Astrocyte (in vitro differentiated cells and primary cell): ENCODE data around the gene VSX1. TPM values are rescaled to one million over a fixed set of nuclear protein-coding genes. Genes with fewer than 3 reads are reported as not detected.
A peak's percentile ranks its signal among the peaks of the same experiment; 100 is the strongest.

Source experiments
- DNase-seq: peaks from one replicate; pipeline ENCODE4 v3.0.0-alpha.2; 2010; ENCODE audit warnings: low read depth
- FAIRE-seq: peaks from 2 replicates; lab custom pipeline; 2011; peaks lifted over from hg19 to GRCh38; lab: Jason Lieb, UNC
- H2AFZ ChIP-seq: 2 replicates; pipeline ENCODE4 v1.6.0; 2012; ENCODE audit warnings: low read depth, low read length, inconsistent platforms
- H3K27ac ChIP-seq: 2 replicates; pipeline ENCODE4 v1.5.1; 2011; ENCODE audit warnings: low read depth, low read length, inconsistent platforms
- H3K27me3 ChIP-seq: 2 replicates; pipeline ENCODE4 v1.6.0; 2011; ENCODE audit warnings: low read length, inconsistent platforms; ENCODE audit not compliant: insufficient read depth
- H3K36me3 ChIP-seq: 2 replicates; pipeline ENCODE4 v1.5.1; 2011; ENCODE audit warnings: low read length, inconsistent platforms; ENCODE audit not compliant: insufficient read depth
- H3K4me1 ChIP-seq: 2 replicates; pipeline ENCODE4 v1.5.1; 2011; ENCODE audit warnings: low read length, inconsistent platforms; ENCODE audit not compliant: insufficient read depth
- H3K4me2 ChIP-seq: 2 replicates; pipeline ENCODE4 v1.6.0; 2012; ENCODE audit warnings: low read length, inconsistent platforms
- H3K4me3 ChIP-seq: 2 replicates; pipeline ENCODE4 v1.5.1; 2011; ENCODE audit warnings: low read depth, mild to moderate bottlenecking, low read length, inconsistent platforms; ENCODE audit not compliant: insufficient read depth
- H3K79me2 ChIP-seq: 2 replicates; pipeline ENCODE4 v1.6.0; 2012; ENCODE audit warnings: mild to moderate bottlenecking, low read length, inconsistent platforms; ENCODE audit not compliant: insufficient read depth
- H3K9ac ChIP-seq: 2 replicates; pipeline ENCODE4 v1.6.0; 2012; ENCODE audit warnings: mild to moderate bottlenecking, low read length, inconsistent platforms
- H3K9me3 ChIP-seq: 2 replicates; pipeline ENCODE4 v1.5.1; 2012; ENCODE audit warnings: low read depth, mild to moderate bottlenecking, low read length, inconsistent platforms; ENCODE audit not compliant: insufficient read depth
- H4K20me1 ChIP-seq: 2 replicates; pipeline ENCODE4 v1.6.0; 2012; ENCODE audit warnings: low read length, inconsistent platforms; ENCODE audit not compliant: insufficient read depth
- H3K27ac Mint-ChIP-seq: one replicate; pipeline ENCODE4 v1.8.0; 2021; ENCODE audit warnings: mild to moderate bottlenecking, mixed read lengths; ENCODE audit not compliant: unreplicated experiment
- H3K27me3 Mint-ChIP-seq: one replicate; pipeline ENCODE4 v1.8.0; 2021; ENCODE audit warnings: low read depth, mixed read lengths; ENCODE audit not compliant: unreplicated experiment
- H3K36me3 Mint-ChIP-seq: one replicate; pipeline ENCODE4 v1.8.0; 2021; ENCODE audit warnings: low read depth, mixed read lengths; ENCODE audit not compliant: unreplicated experiment
- H3K4me1 Mint-ChIP-seq: one replicate; pipeline ENCODE4 v1.8.0; 2021; ENCODE audit warnings: low read depth, mixed read lengths; ENCODE audit not compliant: unreplicated experiment
- H3K4me3 Mint-ChIP-seq: one replicate; pipeline ENCODE4 v1.8.0; 2021; ENCODE audit warnings: mild to moderate bottlenecking, moderate library complexity, mixed read lengths; ENCODE audit not compliant: unreplicated experiment
- H3K9me3 Mint-ChIP-seq: one replicate; pipeline ENCODE4 v1.8.0; 2021; ENCODE audit warnings: mild to moderate bottlenecking, mixed read lengths; ENCODE audit not compliant: unreplicated experiment
- CTCF ChIP-seq: IDR thresholded peaks from 2 replicates; pipeline ENCODE4 v1.5.1; 2011; ENCODE audit warnings: low read depth, mild to moderate bottlenecking, inconsistent platforms, low read length, moderate library complexity; ENCODE audit not compliant: insufficient read depth
- EZH2 ChIP-seq: IDR thresholded peaks from 2 replicates; pipeline ENCODE4 v1.6.1; 2012; ENCODE audit warnings: mild to moderate bottlenecking, low read length, inconsistent platforms; ENCODE audit not compliant: insufficient read depth
- total RNA-seq: library from RNA; stranded (reverse); gene quantifications from 2 replicates; pipeline ENCODE4 v1.2.1, GENCODE V29; 2021

The VSX1 gene
- total RNA-seq, 1 donor from 2014 or later = not detected

DNA sequence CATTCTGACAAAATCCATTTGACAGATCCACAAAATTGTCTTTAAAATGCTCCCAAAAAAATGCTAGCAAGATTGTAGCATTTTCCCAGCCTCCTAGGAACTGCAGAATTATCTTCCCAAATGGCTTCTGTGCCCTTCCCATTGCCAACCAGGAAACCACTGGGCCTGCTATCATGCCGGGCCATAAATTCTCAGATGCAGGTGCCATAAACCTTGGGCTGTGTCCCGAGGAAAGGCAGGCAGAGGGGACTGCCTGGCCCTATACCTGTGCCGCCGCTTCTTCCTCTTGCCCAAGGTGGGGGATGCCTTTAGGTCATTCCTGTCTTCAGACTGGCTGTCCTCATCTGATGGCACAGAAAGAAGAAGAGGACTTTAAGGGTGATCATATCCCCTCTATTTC is 2.8 kb downstream of the VSX1 start:
- Histone ChIP-seq H3K79me2 (no peaks in the 10 kb centered on the region), H3K4me1 (peaks cover 6% of the 10 kb centered on the region), H3K27ac (no peak overlapping the region), H3K9ac (no peak overlapping the region), H3K9me3 (no peaks in the 10 kb centered on the region), H2AFZ (no peak overlapping the region), H3K4me2 (no peak overlapping the region), H3K36me3 (no peaks in the 10 kb centered on the region), H3K4me3 (no peak overlapping the region), H3K27me3 (peaks cover 92% of the 10 kb centered on the region), H4K20me1 (no peaks in the 10 kb centered on the region)
- H3K27ac Mint-ChIP-seq = no peak overlapping the region
- peaks cover 76% of the 10 kb centered on the region for H3K27me3 Mint-ChIP-seq
- H3K4me3 Mint-ChIP-seq = no peak overlapping the region
- FAIRE-seq (no peak), DNase-seq (no peak)
- peaks cover 11% of the 10 kb centered on the region for H3K9me3 Mint-ChIP-seq
- peaks cover 6% of the 10 kb centered on the region for H3K4me1 Mint-ChIP-seq
- TF ChIP-seq CTCF (no peak), EZH2 (no peak)
- no peaks in the 10 kb centered on the region for H3K36me3 Mint-ChIP-seq

- peaks cover 6% of the 10 kb centered on the region for H3K4me1 Mint-ChIP-seq
- Histone ChIP-seq H3K27me3 (peaks cover 92% of the 10 kb centered on the region), H3K9me3 (no peaks in the 10 kb centered on the region), H3K4me1 (peaks cover 5% of the 10 kb centered on the region), H3K4me3 (no peak overlapping the region), H3K4me2 (no peak overlapping the region), H3K36me3 (no peaks in the 10 kb centered on the region), H2AFZ (no peak overlapping the region), H3K79me2 (no peaks in the 10 kb centered on the region), H4K20me1 (no peaks in the 10 kb centered on the region), H3K9ac (no peak overlapping the region), H3K27ac (no peak overlapping the region)
- FAIRE-seq (no peak), DNase-seq (no peak)
- H3K36me3 Mint-ChIP-seq = no peaks in the 10 kb centered on the region
- H3K9me3 Mint-ChIP-seq = peaks cover 9% of the 10 kb centered on the region
- no peak for TF ChIP-seq EZH2
- TF ChIP-seq CTCF = no peak
- H3K4me3 Mint-ChIP-seq = no peak overlapping the region
- peaks cover 72% of the 10 kb centered on the region for H3K27me3 Mint-ChIP-seq
- H3K27ac Mint-ChIP-seq = no peak overlapping the region
These were observed 3.3 kb downstream of the VSX1 start for GRCh38 chr20:25078662-25079061.

DNA sequence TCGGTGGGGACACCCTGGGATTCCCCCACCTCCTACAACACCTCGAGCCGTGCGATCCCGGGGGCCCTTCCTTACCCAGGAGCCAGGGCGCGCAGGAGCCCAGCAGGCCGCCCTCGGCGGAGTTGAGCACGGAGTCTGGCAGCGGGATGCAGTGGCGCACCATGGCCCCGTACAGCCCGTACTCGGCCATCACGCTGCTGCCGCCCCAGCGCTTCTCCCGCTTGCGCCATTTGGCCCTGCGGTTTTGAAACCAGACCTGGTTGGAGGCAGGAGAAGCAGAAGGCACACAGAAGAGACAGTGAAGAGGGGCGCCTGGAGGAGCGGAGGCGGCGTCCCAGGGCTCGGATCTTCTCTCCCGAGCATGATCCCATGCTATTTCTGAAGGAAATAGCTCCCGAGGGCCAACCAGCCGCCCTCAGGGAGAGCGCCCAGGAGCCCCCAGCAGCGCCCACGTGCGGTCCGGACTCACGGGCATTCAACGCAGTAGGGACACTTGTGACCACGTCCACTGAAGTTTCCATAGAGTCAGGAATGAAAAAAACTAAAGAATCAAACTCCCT is 4.3 kb downstream of the VSX1 start:
- H3K4me1 Mint-ChIP-seq = peaks cover 6% of the 10 kb centered on the region
- Histone ChIP-seq H3K4me3 (no peak overlapping the region), H3K27ac (no peak overlapping the region), H3K9ac (no peak overlapping the region), H3K4me1 (no peaks in the 10 kb centered on the region), H2AFZ (peak overlapping the region; percentile 21), H3K4me2 (peak overlapping the region; percentile 54), H3K27me3 (peaks cover 89% of the 10 kb centered on the region), H4K20me1 (no peaks in the 10 kb centered on the region), H3K36me3 (no peaks in the 10 kb centered on the region), H3K9me3 (no peaks in the 10 kb centered on the region), H3K79me2 (no peaks in the 10 kb centered on the region)
- no peak for FAIRE-seq
- DNase-seq = no peak
- H3K9me3 Mint-ChIP-seq = peaks cover 3% of the 10 kb centered on the region
- no peaks in the 10 kb centered on the region for H3K36me3 Mint-ChIP-seq
- no peak overlapping the region for H3K27ac Mint-ChIP-seq
- H3K27me3 Mint-ChIP-seq = peaks cover 71% of the 10 kb centered on the region
- H3K4me3 Mint-ChIP-seq = peak overlapping the region; percentile 73
- TF ChIP-seq CTCF (no peak), EZH2 (peak; percentile 69)
